Measurements from ENCODE around the gene HUS1B. TPM values are rescaled to one million over a fixed set of nuclear protein-coding genes. Genes with fewer than 3 reads are reported as not detected.

HUS1B gene
- total and polyA plus RNA-seq, 2 of the 8 experiments (the other 6 are each of a cell fraction or from before 2014, with no cell fraction given) = 0.48 to 1.1 TPM

DNA sequence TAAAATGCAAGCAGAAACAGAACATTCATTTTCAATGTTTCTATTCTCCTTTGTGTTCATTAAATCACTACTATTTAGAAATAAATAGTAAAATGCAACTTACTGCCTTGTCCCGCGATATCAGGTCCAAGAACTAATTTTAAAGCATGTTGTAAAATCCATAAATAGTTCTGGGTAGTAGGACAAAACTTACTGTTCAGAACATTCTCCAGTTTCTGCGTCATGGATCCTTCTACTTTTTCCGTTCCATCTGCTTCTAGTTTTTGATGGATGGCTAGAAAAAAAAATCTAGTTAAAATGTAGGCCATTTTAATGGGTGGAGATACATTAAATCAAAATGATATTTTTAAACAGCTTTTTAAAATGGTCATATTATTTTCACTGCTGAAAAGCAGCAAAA is 47.0 kb downstream of the HUS1B start:
- Histone ChIP-seq H3K56ac (replicated peaks; ENCODE audit: insufficient read length, low read depth, low read length) (no peak overlapping the region), H3K4ac (replicated peaks; ENCODE audit: insufficient read length, low read depth, low read length) (no peak overlapping the region), H3K36me3 (ENCODE audit: control insufficient read depth in 2 of 4, insufficient read depth in 4 of 4, low read length in 3 of 4) (peaks cover 0 to 7% (median 6%) of the 10 kb centered on the region in 4 experiments; a peak in 6 of 8 replicates), H2AK5ac (ENCODE audit: low read depth, low read length) (no peak overlapping the region), H3K79me1 (ENCODE audit: low read depth, low read length) (no peaks in the 10 kb centered on the region), H2BK5ac (ENCODE audit: low read depth, low read length) (no peak overlapping the region), H3K4me2 (ENCODE audit: insufficient read depth in 1 of 2, low read depth in 2 of 2, low read length in 2 of 2) (no peak overlapping the region), H2BK15ac (ENCODE audit: low read length) (no peak overlapping the region), H3K14ac (ENCODE audit: insufficient read length) (no peak overlapping the region), H3K4me1 (replicated peaks in 1 of 4; ENCODE audit: control insufficient read depth in 3 of 4, insufficient read depth in 4 of 4, low read length in 3 of 4) (no peaks in the 10 kb centered on the region), H3K23ac (ENCODE audit: insufficient read length) (no peak overlapping the region), H3K9me3 (ENCODE audit: insufficient read depth in 2 of 2, low read depth in 1 of 2, low read length in 1 of 2) (no peaks in the 10 kb centered on the region), H3K27me3 (replicated peaks in 1 of 4; ENCODE audit: control insufficient read depth in 3 of 4, extremely low read depth in 1 of 4, insufficient read depth in 3 of 4, low read length in 3 of 4) (no peaks in the 10 kb centered on the region), H3K23me2 (ENCODE audit: low read depth, low read length) (no peaks in the 10 kb centered on the region), H4K5ac (ENCODE audit: insufficient read length, low read depth, low read length) (no peak overlapping the region), H2AFZ (ENCODE audit: low read length) (no peak overlapping the region), H4K8ac (ENCODE audit: extremely low read depth, insufficient read depth, low read length) (no peak overlapping the region), H2BK12ac (ENCODE audit: low read depth, low read length) (no peak overlapping the region), H3K79me2 (ENCODE audit: control insufficient read depth in 1 of 2, insufficient read depth in 2 of 2, low read length in 2 of 2) (no peaks in the 10 kb centered on the region), H3K4me3 (ENCODE audit: extremely low read depth in 1 of 4, insufficient read depth in 2 of 4, low read depth in 3 of 4, low read length in 4 of 4) (no peak overlapping the region), H4K91ac (replicated peaks; ENCODE audit: insufficient read length, low read length) (no peak overlapping the region), H2BK120ac (replicated peaks; ENCODE audit: low read depth, low read length) (no peak overlapping the region), H2BK20ac (ENCODE audit: low read length) (no peak overlapping the region), H3K27ac (ENCODE audit: low read depth, low read length) (no peak overlapping the region), H3K18ac (ENCODE audit: extremely low read depth, low read length) (no peak overlapping the region), H4K20me1 (replicated peaks in 1 of 2; ENCODE audit: control insufficient read depth in 1 of 2, insufficient read depth in 2 of 2, low read length in 2 of 2) (peaks cover 0 to 6% of the 10 kb centered on the region in 2 experiments), H3K9ac (replicated peaks in 1 of 4; ENCODE audit: extremely low read depth in 1 of 4, low read depth in 3 of 4, low read length in 3 of 4) (no peak overlapping the region)
- WGBS, 2 experiments (ENCODE audit: extremely low coverage in 1 of 2, insufficient coverage in 1 of 2, insufficient read length in 1 of 2, insufficient replicate concordance in 2 of 2, low coverage in 1 of 2, low lambda C conversion rate in 2 of 2, missing lambda C conversion rate in 1 of 2) = 98% methylated on average over 4 of the region's 4 CpGs; no CpG with 5 or more reads in 1 of the 2 experiments
- DNase-seq (ENCODE audit: low read depth in 1 of 2, low spot score in 2 of 2) = no peak
- POLR2A ChIA-PET (ENCODE audit: partially characterized antibody) = no interaction called here
- FAIRE-seq = no peak
- CTCF ChIA-PET (ENCODE audit: partially characterized antibody) = interaction anchor here (1.7 kb wide), 1 partner anchor 17 kb away, joined by 5 read pairs; no protein-coding TSS in a partner anchor
- TF ChIP-seq GABPA (IDR thresholded peaks at IDR 0.05; ENCODE audit: borderline replicate concordance, insufficient read depth, low read length) (no peak), NANOG (IDR thresholded peaks at IDR 0.05; ENCODE audit: insufficient read depth, low read depth, low read length, poor library complexity, severe bottlenecking) (no peak), EGR1 (IDR thresholded peaks at IDR 0.05; ENCODE audit: borderline replicate concordance, low read depth, low read length) (no peak), RBBP5 (IDR thresholded peaks at IDR 0.05; ENCODE audit: borderline replicate concordance, low read depth, low read length) (no peak), POLR2A (IDR thresholded peaks at IDR 0.05; ENCODE audit: control extremely low read depth in 1 of 2, low read depth in 2 of 2, low read length in 2 of 2) (no peak), CBX8 (IDR thresholded peaks at IDR 0.05; ENCODE audit: borderline replicate concordance, low read depth, low read length) (no peak), JUND (IDR thresholded peaks at IDR 0.05; ENCODE audit: low read length) (no peak), CTBP2 (IDR thresholded peaks at IDR 0.05; ENCODE audit: borderline replicate concordance, insufficient read depth, insufficient read length, low read length) (no peak), RXRA (IDR thresholded peaks at IDR 0.05; ENCODE audit: insufficient read depth, low read depth, low read length) (no peak), POU5F1 (IDR thresholded peaks at IDR 0.05; ENCODE audit: low read depth, low read length) (no peak), MAFK (IDR thresholded peaks at IDR 0.05; ENCODE audit: low read depth, low read length) (no peak), SUZ12 (IDR thresholded peaks at IDR 0.05; ENCODE audit: low read length) (no peak), KDM5A (IDR thresholded peaks at IDR 0.05; ENCODE audit: low read length) (no peak), HDAC2 (IDR thresholded peaks at IDR 0.05; ENCODE audit: borderline replicate concordance in 1 of 2, low read depth in 2 of 2, low read length in 2 of 2) (no peak), CHD1 (IDR thresholded peaks at IDR 0.05; ENCODE audit: low read depth, low read length) (no peak)
